Tibial nerve (tissue), 3 donors: ENCODE data around the gene TXLNA.

Experiments
- POLR2A ChIP-seq, 2 donors: fragments of 450-650 bp; IDR thresholded peaks; one replicate each; pipeline ENCODE4 v1.6.1; 2017; ENCODE audit warnings: antibody characterized with exemption in 2 of 2, mild to moderate bottlenecking in 2 of 2, moderate library complexity in 2 of 2
- TF ChIP-seq, protein P1 (sequence below), 5 experiments: fragments of 200-600 bp in 3 of 5; fragments of 450-650 bp in 2 of 5; sonication (generic) in 3 of 5; IDR thresholded peaks; one replicate each; pipeline ENCODE4 v1.5.1; 2016 to 2019; ENCODE audit warnings: antibody characterized with exemption in 5 of 5, mild to moderate bottlenecking in 3 of 5, moderate library complexity in 2 of 5

DNA sequence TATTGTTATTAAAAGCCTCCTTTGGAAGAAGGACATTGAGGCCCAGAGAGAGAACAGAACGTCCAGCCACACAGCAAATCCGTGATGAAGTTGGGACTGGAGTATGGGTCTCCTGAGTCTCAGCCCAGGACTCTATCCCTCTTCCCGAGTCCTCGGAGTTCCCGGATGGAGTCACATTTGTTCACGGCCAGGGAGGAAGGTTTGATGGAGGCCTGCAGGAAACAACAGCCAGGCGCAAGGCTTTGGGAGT is 357 bp upstream of the TXLNA start:
- TF ChIP-seq POLR2A (IDR thresholded peaks at IDR 0.05), result no peak
- TF ChIP-seq, protein P1, sequence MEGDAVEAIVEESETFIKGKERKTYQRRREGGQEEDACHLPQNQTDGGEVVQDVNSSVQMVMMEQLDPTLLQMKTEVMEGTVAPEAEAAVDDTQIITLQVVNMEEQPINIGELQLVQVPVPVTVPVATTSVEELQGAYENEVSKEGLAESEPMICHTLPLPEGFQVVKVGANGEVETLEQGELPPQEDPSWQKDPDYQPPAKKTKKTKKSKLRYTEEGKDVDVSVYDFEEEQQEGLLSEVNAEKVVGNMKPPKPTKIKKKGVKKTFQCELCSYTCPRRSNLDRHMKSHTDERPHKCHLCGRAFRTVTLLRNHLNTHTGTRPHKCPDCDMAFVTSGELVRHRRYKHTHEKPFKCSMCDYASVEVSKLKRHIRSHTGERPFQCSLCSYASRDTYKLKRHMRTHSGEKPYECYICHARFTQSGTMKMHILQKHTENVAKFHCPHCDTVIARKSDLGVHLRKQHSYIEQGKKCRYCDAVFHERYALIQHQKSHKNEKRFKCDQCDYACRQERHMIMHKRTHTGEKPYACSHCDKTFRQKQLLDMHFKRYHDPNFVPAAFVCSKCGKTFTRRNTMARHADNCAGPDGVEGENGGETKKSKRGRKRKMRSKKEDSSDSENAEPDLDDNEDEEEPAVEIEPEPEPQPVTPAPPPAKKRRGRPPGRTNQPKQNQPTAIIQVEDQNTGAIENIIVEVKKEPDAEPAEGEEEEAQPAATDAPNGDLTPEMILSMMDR (IDR thresholded peaks at IDR 0.05), result no peak
